ENCODE results near the gene ENTHD1.

Gene ENTHD1, protein sequence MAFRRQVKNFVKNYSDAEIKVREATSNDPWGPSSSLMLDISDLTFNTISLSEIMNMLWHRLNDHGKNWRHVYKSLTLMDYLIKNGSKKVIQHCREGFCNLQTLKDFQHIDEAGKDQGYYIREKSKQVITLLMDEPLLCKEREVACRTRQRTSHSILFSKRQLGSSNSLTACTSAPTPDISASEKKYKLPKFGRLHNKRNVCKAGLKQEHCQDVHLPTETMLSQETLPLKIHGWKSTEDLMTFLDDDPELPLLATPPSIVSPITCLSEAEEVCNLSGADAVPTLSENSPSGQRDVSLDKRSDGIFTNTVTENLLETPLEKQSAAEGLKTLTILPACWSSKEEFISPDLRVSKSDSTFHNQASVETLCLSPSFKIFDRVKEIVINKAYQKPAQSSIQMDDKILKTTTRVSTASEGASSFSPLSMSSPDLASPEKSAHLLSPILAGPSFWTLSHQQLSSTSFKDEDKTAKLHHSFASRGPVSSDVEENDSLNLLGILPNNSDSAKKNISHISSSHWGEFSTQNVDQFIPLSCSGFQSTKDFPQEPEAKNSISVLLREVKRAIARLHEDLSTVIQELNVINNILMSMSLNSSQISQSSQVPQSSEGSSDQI

DNA sequence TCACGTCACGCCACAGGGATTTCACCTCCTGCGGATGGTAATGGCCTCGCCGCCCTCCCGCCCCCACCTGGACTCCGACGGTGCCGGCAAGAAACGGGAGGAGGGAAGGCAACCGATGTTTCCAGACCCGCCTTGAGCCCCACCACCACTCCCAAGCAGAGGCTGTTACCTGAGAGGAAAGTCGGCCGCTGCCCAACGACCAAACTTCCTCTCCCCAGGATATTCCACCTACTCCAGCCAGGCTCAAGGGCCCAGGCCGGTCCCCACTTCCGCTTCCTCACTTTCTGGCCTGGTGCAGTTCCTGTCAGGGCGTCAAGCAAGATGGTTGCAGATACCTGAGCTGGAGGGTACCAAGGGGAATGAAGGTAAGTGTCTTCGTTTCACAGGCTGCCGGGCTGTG lies at the start of gene ENTHD1:
ENTHD1 (minus strand) TSS at position 235 of the 400 bp plus-strand sequence. CDS start 6,012 bp downstream, outside the sequence.
- H3K27ac Mint-ChIP-seq = no peak within 1 kb of the TSS
- DNase-seq (ENCODE audit: low spot score in 2 of 2) (no peak), ATAC-seq (no peak)
- H3K4me3 Mint-ChIP-seq = no peak within 1 kb of the TSS
- H3K4me1 Mint-ChIP-seq = peaks cover 8% of the 10 kb centered on the region
- H3K9me3 Mint-ChIP-seq = no peaks in the 10 kb centered on the region
- H3K36me3 Mint-ChIP-seq = no peaks in the 10 kb centered on the region

DNA sequence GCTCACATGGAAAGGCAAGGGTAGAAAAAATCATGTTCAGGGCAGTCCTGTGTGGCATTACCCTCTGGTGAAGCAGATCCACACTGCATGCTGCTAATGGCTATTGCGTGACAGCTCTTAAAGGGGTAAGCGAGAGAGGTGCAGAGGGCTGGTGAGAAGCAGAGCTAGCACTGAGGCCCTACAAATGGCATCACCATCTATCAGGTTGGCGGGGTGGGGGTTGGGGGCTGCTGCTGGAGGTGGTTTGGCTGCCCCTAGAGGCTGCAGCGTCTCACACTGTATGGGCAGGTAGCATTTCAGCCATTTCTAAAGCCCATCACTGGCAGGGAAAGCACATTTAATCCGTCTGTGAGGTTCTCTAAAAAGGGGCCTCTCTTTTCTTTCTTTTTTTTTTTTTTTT lies 49.8 kb upstream of the ENTHD1 start:
- ATAC-seq (peak; percentile 43), DNase-seq (ENCODE audit: low spot score in 2 of 2) (no peak)
- peak overlapping the region; percentile 75 for H3K27ac Mint-ChIP-seq
- H3K36me3 Mint-ChIP-seq = peaks cover 33% of the 10 kb centered on the region
- peak overlapping the region; percentile 55 for H3K4me3 Mint-ChIP-seq
- H3K9me3 Mint-ChIP-seq = no peaks in the 10 kb centered on the region
- H3K4me1 Mint-ChIP-seq = peaks cover 82% of the 10 kb centered on the region

DNA sequence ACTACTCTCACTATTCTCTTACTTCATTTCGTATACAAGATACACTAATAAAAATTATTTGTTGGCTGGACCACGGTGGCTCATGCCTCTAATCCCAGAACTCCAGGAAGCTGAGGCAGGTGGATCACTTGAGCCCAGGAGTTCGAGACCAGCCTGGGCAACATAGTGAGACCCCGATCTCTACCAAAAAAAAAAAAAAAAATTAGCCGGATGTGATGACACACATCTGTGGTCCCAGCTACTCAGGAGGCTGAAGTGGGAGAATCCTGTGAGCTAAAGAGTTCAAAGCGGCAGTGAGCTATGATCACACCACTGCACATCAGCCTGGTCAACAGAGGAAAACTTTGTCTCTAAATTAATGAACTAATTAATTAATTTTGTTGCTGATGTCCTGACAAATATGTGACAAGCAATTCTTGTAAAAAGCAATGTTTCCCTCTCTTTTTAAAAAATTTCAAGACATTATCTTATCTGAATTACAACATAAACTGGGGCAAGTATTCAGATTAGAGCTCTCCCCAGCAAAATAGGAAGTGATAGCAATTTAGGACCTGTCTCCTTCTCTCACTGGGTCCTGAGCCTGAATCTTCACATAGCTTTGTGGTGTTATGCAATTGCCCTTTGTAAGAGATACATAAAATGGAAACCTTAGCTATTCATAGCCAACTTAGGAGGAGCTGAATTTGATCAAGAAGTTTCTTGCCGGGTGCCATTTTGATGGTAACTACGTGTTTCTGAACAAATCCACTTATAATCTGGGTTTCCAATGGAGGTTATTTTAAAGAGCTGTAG lies 49.1 kb upstream of the ENTHD1 start:
- peaks cover 34% of the 10 kb centered on the region for H3K36me3 Mint-ChIP-seq

DNA sequence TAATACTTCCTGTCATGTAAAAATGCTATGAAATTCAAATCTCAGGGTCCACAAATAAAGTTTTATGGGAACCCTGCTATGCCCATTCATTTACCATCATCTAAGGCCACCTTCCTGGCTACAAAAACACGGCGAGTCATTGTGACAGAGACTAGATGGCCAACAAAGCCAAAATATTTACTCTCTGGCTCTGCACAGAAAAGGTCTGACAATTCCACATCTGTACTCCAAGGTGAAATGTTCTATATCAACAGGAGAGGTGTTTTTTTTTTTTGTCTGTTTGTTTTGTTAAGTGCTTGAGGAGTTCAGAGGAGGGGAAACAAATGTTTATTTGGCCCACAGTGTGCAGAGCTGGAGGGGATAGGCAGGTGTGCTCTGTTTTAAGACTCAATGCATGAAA lies 48.0 kb upstream of the ENTHD1 start:
- H3K36me3 Mint-ChIP-seq = peaks cover 35% of the 10 kb centered on the region
- peaks cover 87% of the 10 kb centered on the region for H3K4me1 Mint-ChIP-seq
- H3K4me3 Mint-ChIP-seq = peak overlapping the region; percentile 55
- H3K9me3 Mint-ChIP-seq = no peaks in the 10 kb centered on the region
- ATAC-seq (no peak), DNase-seq (ENCODE audit: low spot score in 2 of 2) (no peak)
- H3K27ac Mint-ChIP-seq = peak overlapping the region; percentile 75

More for the DNA sequence above, 49.1 kb upstream of the ENTHD1 start:
- ATAC-seq = peak; percentile 61
- Mint-ChIP-seq H3K9me3 (no peaks in the 10 kb centered on the region), H3K4me1 (peaks cover 87% of the 10 kb centered on the region), H3K27ac (peak overlapping the region; percentile 75), H3K4me3 (peak overlapping the region; percentile 55)
- DNase-seq (ENCODE audit: low spot score in 2 of 2) = no peak

DNA sequence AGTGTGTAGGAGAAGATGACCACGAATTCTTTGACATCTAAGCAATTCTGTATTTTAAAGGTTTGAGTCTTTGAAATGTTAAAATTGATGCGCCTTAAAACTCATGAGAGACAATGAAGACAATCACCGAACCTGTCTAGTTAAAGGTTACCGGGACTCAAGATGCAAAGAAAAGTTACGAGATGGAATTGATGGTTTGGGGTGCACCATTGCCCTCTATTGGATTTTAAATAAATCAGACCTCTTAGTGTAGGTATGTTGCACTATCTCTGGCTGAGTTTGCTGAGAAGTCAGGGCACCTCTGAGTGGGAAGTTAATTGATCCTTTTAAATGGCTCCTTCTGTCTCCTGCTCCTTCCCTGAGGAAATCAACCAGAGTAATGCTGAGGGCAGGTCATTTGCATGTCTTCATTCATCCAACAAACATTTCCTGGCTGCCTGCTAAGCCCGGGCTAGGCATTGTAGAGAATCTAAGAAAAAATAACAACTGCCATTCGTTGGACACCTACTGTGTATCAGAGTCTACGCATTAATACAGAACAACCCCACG lies 47.3 kb upstream of the ENTHD1 start:
- DNase-seq (ENCODE audit: low spot score in 2 of 2) (no peak), ATAC-seq (peak; percentile 62)
- no peaks in the 10 kb centered on the region for H3K9me3 Mint-ChIP-seq
- H3K4me3 Mint-ChIP-seq = peak overlapping the region; percentile 57
- H3K27ac Mint-ChIP-seq = peak overlapping the region; percentile 75
- H3K4me1 Mint-ChIP-seq = peaks cover 93% of the 10 kb centered on the region
- peaks cover 34% of the 10 kb centered on the region for H3K36me3 Mint-ChIP-seq

DNA sequence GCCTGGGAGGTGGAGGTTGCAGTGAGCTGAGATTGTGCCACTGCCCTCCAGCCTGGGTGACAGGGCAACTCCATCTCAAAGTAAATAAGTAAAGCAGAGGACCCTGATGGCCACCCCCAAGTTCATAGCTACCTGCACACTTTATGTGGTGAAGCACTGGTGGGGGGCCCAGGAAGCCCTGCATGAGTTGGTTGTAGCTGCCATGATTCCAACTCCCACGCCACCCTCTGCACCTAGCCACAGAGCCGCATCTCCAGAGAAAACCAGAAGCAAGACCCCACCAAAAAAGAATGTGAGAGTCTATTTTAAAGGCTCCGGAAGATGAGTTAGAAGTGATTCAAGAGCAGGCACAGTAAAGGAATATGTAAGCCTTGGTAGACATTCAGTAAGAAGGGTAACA lies 46.3 kb upstream of the ENTHD1 start:
- DNase-seq (ENCODE audit: low spot score in 2 of 2) = no peak
- peaks cover 32% of the 10 kb centered on the region for H3K36me3 Mint-ChIP-seq
- H3K4me1 Mint-ChIP-seq = peaks cover 96% of the 10 kb centered on the region
- peak overlapping the region; percentile 57 for H3K4me3 Mint-ChIP-seq
- no peaks in the 10 kb centered on the region for H3K9me3 Mint-ChIP-seq
- peak overlapping the region; percentile 75 for H3K27ac Mint-ChIP-seq
- no peak for ATAC-seq

DNA sequence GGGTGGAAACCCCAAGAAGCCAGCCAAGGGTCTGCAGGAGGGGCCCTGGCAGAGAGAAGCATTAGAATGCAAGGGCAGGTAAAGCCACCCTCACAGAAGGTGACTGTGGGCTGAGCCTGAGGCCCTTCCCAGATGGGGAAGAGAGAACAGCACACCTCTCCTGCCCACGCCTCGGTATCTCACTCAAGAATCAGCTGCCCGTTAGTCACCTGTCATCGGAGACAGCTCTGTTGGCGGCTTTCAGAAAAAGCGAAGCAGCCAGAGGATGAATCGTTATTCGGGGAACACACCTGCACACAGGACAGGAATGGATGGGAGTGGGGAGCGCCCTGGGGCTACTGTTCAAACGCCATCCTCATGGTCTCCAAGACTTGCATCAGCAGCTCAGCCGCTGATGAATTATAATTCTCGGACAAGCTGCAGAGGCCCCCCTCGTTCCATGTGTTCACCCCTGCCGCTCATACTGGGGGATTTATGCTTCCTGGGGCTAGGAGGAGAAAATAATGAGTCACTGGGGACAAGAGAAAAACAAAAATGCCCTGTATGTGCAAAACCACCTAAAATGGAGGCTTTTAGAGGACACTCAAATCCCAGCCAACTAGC lies 45.0 kb upstream of the ENTHD1 start:
- ATAC-seq = peak; percentile 63
- Mint-ChIP-seq H3K27ac (peak overlapping the region; percentile 75), H3K4me3 (peak overlapping the region; percentile 70)

DNA sequence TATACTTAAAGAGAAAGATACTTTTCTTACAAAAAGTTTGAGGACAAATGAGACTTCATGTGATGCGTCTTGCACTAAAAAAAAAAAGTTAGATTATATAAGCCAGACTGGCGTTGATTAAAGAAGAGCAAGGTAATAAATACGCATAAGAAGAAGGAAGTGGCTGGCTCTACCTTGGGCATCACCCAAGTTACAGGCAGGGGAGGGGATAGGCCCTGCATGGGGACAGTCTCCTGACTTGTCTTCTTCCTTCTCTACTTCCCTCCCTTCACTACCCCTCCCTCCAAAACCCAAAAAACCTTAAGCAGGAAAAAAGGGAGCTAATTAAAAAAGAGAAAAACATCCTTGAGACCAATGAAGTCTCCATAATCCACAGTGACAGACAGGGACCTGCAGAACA lies 44.3 kb upstream of the ENTHD1 start:
- no peak for DNase-seq (ENCODE audit: low spot score in 2 of 2)
- Mint-ChIP-seq H3K4me3 (peak overlapping the region; percentile 70), H3K4me1 (peaks cover 96% of the 10 kb centered on the region), H3K36me3 (peaks cover 29% of the 10 kb centered on the region), H3K27ac (peak overlapping the region; percentile 75), H3K9me3 (no peaks in the 10 kb centered on the region)
- ATAC-seq = no peak

More for the DNA sequence above, 45.0 kb upstream of the ENTHD1 start:
- Mint-ChIP-seq H3K4me1 (peaks cover 96% of the 10 kb centered on the region), H3K36me3 (peaks cover 29% of the 10 kb centered on the region), H3K9me3 (no peaks in the 10 kb centered on the region)
- no peak for DNase-seq (ENCODE audit: low spot score in 2 of 2)

DNA sequence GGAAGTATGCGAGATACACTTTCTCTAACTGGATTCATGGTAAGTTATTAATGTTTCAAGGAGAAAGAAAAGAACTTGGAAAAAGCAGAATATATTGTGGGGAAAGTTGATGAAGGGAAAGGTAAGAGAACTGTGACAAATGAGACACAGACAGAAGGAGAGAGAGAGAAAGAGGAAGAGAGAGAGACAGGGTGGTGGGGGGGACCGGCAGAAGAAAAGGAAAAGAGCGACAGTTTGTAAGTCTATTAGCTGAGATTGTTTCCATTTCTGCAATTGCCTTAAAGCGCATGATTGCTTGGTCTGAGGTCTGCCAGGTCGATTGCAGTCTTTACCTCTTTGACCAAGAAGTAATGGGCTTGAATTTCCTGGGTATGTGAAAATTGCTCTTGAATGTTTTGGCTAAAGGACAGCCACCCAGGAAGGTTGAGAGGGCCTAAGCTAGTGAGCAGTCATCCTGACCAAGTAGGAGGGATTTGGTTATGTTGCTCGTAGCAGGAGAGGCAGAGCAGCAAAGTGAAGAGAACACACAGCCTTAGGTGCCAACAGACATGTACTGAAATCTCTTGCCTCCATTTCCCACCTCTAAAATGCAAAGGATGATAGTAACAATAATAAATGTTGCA lies 43.1 kb upstream of the ENTHD1 start:
- Mint-ChIP-seq H3K9me3 (no peaks in the 10 kb centered on the region), H3K4me3 (peak overlapping the region; percentile 70), H3K36me3 (peaks cover 29% of the 10 kb centered on the region), H3K4me1 (peaks cover 89% of the 10 kb centered on the region), H3K27ac (peak overlapping the region; percentile 87)
- DNase-seq (ENCODE audit: low spot score in 2 of 2) (no peak), ATAC-seq (no peak)

DNA sequence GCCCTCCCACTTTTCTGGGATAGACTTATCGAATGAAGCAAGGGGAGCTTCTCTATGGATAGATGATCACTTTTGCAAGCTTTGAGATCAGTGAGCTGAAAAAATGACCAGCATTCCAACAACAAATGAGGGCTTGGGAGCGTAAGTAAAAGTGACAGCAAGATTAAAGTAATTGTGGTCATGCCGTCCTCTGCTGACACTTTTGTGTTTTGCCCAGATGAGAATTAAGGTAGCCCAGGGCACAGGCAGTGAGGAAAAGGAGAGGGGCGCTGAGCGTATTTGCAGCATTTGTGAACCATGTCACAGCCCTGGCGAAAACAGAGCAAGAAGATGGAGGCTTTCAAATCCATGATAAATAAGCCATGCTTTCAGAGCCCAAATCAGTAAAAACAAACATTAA lies 42.1 kb upstream of the ENTHD1 start:
- Mint-ChIP-seq H3K9me3 (no peaks in the 10 kb centered on the region), H3K27ac (peak overlapping the region; percentile 87), H3K4me3 (peak overlapping the region; percentile 70), H3K36me3 (peaks cover 24% of the 10 kb centered on the region), H3K4me1 (peaks cover 79% of the 10 kb centered on the region)
- DNase-seq (ENCODE audit: low spot score in 2 of 2) (no peak), ATAC-seq (no peak)

DNA sequence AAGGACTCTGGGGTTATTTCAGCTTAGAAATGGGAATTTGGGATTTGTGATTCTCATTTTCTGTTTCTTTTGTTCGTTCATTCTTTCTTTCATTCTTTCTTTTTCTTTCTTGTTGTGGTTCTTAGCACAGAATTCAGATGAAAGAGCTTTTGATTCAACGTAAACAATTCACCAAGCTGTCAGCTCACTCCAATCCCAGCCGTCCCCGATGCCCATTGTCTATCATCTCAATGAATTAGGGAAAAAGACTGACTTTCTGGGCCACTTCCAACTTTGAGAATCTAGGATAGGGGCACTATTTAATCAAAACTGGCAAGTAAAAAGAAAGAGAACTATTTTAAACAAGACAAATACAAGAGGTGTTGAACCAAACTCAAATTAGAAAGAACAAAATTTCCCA lies 41.6 kb upstream of the ENTHD1 start:
- H3K27ac Mint-ChIP-seq = peak overlapping the region; percentile 87
- peak overlapping the region; percentile 70 for H3K4me3 Mint-ChIP-seq
- DNase-seq (ENCODE audit: low spot score in 2 of 2) = no peak
- peaks cover 19% of the 10 kb centered on the region for H3K36me3 Mint-ChIP-seq
- ATAC-seq = no peak
- H3K4me1 Mint-ChIP-seq = peaks cover 74% of the 10 kb centered on the region
- no peaks in the 10 kb centered on the region for H3K9me3 Mint-ChIP-seq

DNA sequence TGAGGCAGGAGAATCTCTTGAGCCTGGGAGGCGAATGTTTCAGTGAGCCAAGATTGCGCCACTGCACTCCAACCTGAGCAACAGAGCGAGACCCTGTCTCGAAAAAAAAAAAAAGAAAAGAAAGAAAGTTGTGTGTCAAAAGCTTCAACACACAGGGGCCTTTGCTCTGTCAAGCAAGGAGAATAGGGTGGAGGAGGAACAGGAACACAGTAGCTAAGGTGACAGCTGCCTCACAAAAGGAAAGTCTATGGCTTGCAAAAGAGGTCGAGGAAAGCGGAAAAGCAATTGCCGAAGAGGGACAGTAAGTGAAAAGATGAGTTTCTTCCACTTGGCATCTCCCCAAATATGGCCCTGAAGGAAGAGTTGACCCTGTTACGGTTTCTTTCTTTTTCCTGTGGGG lies 40.2 kb upstream of the ENTHD1 start:
- no peaks in the 10 kb centered on the region for H3K9me3 Mint-ChIP-seq
- peaks cover 62% of the 10 kb centered on the region for H3K4me1 Mint-ChIP-seq
- H3K27ac Mint-ChIP-seq = peak overlapping the region; percentile 87
- peak overlapping the region; percentile 70 for H3K4me3 Mint-ChIP-seq
- DNase-seq (ENCODE audit: low spot score in 2 of 2) (no peak), ATAC-seq (peak; percentile 24)
- H3K36me3 Mint-ChIP-seq = peaks cover 13% of the 10 kb centered on the region

DNA sequence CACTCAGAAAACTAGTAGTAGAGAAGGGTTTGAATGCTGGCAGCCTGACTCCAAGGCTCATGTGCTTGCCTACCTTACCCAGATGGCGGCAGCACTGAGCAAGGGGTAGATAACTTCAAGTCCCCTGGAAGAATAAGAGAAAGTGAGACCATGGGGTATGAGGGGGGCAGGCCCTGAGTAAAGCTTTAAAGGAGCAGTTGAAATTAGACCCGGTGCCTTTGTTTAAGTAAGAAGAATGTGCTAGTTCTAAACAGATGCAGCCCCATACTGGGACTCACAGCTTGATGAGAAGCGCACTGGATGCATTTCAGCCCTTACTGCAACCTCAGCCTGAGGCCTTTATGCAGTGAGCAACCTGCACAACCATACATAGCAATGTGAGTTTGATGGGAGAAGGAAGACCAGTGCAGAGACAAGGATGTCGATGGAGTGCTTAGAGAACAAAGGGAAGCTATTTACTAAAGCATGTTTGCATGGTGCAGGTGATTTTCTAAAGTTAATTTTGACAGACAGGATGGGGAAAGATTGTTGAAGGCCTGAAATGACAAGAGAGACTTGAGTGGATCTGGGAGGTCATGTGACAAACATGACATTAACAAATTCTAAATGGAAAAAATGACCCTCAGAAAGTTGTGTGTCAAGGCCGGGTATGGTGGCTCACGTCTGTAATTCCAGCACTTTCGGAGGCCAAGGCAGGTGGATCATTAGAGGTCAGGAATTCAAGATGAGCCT lies 39.5 kb upstream of the ENTHD1 start:
- H3K4me1 Mint-ChIP-seq = peaks cover 56% of the 10 kb centered on the region
- DNase-seq (ENCODE audit: low spot score in 2 of 2) = peak; percentile 47 to 85

DNA sequence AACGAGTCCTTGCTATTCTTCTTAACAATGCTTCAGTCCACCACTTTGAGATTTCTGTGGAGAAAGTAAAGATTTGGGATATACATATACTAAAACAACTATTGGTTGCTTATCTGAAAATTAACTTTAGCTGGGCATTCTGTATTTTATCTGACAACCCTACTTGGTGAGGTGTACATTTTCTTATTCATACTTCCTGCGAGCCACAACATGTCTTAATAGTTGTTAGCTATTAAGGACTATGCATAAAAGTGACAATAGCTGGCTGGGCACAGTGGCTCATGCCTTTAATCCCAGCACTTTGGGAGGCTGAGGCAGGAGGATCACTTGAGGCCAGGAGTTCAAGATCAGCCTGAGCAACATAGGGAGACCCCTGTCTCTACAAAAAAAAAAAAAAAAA lies 38.6 kb upstream of the ENTHD1 start:
- ATAC-seq (no peak), DNase-seq (ENCODE audit: low spot score in 2 of 2) (no peak)
- H3K9me3 Mint-ChIP-seq = no peaks in the 10 kb centered on the region
- no peak overlapping the region for H3K4me3 Mint-ChIP-seq
- peaks cover 47% of the 10 kb centered on the region for H3K4me1 Mint-ChIP-seq
- H3K27ac Mint-ChIP-seq = no peak overlapping the region
- peaks cover 13% of the 10 kb centered on the region for H3K36me3 Mint-ChIP-seq

More for the DNA sequence above, 39.5 kb upstream of the ENTHD1 start:
- peaks cover 13% of the 10 kb centered on the region for H3K36me3 Mint-ChIP-seq
- ATAC-seq = peak; percentile 56
- peak overlapping the region; percentile 70 for H3K4me3 Mint-ChIP-seq
- H3K9me3 Mint-ChIP-seq = no peaks in the 10 kb centered on the region
- H3K27ac Mint-ChIP-seq = peak overlapping the region; percentile 87
